Activated CD8-positive, alpha-beta memory T cell treated with anti-CD3 and anti-CD28 coated beads for 48 hours (primary cell): ENCODE data around the gene ANKRD53.

ENCODE experiments used
- DNase-seq, 3 experiments: peaks; one replicate each; pipeline ENCODE4 v3.0.0-alpha.2; 2020; ENCODE audit warnings: low read depth in 2 of 3, low spot score in 2 of 3

Gene ANKRD53

DNA sequence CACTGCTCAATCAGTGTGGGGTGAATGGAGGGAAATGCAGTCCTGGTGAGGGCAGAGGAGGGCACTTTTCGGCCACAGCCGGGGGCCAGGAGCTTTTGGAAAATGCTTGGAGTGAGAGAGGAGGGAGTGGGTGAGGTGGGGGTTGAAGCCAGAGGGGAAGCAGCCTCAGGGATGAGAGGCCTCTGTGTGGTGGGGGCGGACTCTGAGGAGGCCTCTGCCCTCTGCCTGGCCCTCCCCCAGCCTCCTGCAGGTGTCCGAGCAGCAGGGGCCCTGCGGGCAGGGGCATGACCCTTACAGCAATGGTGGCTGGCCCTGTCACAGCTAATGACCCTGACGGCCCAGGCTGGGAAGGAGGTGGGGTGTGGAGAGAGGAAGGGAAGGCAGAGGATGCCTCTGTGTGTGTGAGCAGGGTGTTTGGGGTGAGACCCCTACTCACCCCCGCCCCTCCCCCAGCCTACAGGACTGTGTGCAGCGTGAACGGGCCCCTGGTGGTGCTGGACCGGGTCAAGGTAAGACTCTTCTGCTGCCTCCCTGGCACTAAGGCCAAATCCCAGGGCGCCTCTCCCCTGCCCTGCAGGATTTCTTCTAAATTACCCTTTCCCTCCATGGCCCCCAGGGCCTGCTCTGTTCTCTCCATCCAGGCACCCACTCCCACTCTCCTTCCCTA, 35.1 kb upstream of the ANKRD53 start:
- DNase-seq = no peak

- DNase-seq = no peak
These were observed 34.2 kb upstream of the ANKRD53 start for GRCh38 chr2:70944111-70944690.

DNA sequence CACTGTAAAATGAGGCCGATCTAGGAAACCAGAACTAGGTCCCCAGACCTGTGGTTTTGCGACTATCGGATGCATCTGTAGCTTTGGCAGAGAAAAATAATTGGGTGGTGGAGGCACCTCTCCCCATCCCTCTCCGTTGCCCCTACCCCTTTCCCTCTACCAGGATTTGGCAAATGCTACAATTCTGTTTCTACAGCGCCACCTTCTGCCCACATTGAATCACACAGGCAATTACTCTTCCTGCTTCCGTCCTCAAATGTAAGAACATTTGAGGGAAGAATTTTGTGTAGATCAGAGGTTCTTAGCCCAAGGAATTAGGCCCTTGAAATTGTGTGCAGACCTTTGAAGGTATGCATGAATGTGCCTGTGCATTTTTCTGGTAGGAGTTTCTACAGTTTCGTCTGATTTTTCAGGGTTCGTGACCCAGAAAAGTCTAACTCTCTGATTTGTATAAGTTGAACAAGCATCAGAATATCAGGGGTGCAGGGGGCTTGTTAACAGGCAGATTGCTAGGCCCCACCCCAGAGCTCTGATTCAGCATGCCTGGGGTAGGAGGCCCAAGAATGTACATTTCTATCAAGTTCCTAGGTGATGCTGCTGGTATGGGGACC, 31.5 kb upstream of the ANKRD53 start:
- DNase-seq = no peak

GRCh38 chr2:70947556-70948184, 30.8 kb upstream of the ANKRD53 start:
- no peak for DNase-seq

- DNase-seq = peak; percentile 36 to 60 (median 54)
These were observed 30.0 kb upstream of the ANKRD53 start for GRCh38 chr2:70948337-70949003.

- no peak for DNase-seq
These were observed 29.3 kb upstream of the ANKRD53 start for GRCh38 chr2:70949086-70949485.

GRCh38 chr2:70954886-70955285, 23.5 kb upstream of the ANKRD53 start:
- no peak for DNase-seq

DNA sequence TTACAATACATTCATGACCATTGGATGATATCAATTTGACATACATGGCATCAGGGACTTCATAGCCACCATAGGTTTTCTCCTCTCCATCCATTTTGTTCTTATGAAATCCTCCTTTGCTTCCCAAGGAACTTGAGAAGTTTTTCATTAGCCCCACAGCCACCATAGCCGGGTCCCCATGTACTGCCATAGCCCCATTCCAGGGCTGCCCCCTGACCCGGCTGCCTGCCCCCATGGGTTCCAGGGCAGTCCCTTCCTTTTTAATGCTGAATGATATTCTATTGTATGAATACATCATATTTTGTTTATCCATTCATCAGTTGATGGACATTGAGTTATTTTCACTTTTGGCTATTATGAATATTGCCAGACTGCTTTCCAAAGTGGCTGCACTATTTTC, 22.3 kb upstream of the ANKRD53 start:
- DNase-seq = no peak

GRCh38 chr2:70957798-70958197, 20.6 kb upstream of the ANKRD53 start:
- DNase-seq = no peak

DNA sequence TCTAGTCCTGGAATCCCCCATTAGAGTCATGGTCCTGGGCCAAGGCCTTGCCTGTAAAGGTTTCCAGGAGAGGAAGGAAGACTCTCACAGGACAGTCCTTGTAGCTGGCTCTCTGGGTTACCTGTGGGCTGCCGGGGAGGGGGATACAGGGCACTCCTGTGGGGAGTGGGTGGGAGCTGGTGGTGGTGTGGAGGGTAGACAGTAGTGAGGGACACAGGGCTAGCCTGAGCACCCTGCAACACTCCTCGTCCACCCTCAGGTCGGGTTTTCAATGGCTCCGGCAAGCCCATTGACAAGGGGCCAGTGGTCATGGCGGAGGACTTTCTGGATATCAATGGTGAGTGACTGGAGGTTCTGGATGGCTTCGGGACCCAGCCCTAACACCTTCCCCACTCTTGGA, 19.7 kb upstream of the ANKRD53 start:
- DNase-seq = no peak

GRCh38 chr2:70959271-70959761, 19.1 kb upstream of the ANKRD53 start:
- no peak for DNase-seq

DNA sequence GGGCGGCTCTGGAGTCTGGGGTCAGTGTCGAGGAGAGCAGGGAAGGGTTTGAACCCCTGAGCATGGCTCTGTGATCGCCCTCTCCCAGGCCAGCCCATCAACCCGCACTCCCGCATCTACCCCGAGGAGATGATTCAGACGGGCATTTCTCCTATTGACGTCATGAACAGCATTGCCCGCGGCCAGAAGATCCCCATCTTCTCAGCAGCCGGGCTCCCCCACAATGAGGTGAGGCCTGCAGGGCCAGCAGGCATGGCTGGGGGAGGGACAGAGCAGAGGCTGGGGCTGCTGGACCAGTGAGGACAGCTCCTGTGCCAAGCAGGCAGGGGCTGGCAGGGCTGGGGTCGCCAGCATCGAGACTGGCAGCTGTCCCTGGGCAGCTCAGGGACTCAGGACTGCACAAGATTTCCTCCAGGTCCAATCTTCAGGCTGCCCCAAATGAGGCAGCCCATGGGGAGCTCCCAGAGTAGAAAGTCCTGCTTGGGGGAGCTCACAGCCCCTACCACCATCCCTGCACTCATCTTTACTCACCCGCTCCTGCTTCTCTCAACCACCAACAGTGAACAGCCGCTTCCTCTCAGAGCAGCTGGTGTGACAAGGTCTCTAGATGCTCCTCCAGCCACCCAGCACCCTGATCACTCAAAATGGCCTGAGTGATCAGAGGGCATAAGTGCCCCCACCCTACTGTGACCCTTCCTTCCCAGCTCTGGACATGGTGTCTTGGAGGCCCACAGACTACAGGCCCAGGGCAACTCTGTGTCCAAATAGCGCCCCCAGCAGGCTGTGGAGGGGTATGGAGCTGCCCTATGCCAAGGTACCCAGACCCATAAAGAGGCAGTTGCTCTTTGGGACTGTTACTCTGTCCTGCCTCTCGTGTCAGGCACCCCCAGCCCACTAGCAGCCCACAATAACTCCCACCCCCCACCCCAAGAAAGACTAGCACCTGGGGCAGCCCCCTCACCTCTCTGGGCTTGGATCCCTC, 18.3 kb upstream of the ANKRD53 start:
- DNase-seq = no peak

- no peak for DNase-seq
These were observed 17.4 kb upstream of the ANKRD53 start for GRCh38 chr2:70960833-70961647.

DNA sequence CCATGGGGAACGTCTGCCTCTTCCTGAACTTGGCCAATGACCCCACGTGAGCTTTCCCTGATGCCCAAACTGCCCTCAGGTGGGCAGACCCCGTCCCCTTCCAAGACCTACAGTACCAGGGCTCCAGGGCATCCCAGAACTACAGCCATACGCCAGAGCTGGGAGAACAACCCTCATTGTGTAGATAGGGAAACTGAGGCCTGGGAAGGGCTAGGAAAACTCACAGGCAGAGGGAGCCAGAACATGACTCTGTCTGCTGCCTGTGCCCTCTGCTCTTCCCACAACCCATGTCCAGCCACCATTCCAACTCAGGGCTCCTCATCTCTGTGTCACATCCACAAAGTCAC, 16.8 kb upstream of the ANKRD53 start:
- DNase-seq = no peak

DNA sequence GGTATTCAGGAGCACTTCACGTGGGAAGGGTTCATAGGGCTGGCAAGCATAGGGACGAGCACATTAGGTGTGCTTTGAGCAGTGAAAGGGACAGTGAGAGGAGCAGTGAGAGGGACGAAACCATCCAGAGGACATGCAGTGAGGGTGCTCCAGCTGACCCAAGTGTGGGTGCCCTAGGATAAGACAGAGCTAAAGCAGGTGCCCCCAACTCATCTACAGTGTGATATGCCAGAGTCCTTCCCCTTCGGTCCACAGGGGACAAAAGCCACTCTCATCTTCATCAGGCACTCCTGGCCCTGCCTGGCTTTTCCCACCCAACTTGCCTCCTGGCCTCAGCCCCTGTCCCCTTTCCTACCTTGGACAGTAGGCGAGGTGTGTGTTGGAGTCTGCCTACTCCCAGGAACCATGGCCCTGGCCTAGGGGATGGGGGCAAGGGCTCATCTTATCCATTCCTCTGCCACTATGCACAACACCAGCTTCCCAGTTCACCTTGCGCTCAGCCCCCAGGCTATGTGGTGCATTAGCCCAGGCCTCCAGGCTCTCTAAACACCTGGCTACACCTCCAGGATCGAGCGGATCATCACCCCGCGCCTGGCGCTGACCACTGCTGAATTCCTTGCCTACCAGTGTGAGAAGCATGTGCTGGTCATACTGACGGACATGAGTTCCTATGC, 16.1 kb upstream of the ANKRD53 start:
- DNase-seq = no peak

DNA sequence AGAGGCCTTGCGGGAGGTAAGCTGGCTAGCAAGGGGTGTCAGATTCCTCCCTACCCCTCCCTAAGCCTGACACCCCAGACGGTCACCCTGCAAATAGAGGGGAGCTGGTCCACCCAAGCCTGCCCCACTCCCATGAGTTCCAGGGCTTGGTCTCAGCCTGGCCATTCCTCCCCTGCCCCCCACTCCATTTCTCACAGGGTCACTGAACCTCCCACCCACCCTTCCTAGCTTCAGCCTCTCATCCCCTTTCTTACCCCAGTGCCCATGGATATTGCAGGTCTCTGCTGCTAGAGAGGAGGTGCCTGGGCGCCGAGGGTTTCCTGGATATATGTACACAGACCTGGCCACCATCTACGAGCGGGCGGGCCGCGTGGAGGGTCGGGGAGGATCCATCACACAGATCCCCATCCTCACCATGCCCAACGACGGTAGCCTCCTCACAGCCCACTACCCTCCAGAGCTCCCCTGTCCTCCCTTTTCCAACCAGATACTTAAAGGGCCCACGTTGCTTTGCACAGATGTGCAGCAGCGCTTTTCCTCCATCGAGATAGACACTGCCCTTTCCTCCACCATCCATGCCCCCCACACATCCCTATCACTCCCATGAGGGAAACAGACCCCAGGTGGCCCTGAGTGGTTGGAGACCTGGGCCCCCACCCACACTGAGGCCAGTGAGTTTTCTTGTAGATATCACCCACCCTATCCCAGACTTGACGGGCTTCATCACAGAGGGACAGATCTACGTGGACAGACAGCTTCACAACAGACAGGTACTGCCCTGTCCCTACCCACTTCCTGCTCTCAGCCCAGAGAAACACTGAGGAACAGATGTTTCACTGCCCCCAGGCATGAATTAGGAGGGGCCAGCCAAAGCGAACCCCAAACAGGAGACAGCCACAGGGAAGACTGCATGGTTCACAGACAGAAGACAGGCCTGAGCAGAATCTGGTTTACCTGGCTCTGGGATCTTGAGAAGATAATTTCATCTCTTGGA, 15.2 kb upstream of the ANKRD53 start:
- no peak for DNase-seq

GRCh38 chr2:70964133-70964532, 14.3 kb upstream of the ANKRD53 start:
- DNase-seq = no peak
